Fibroblast of lung (primary cell): Measurements from ENCODE around the gene BBC3.

ENCODE experiments used
- EZH2 ChIP-seq: IDR thresholded peaks from 2 replicates; pipeline ENCODE4 v1.5.1; 2012; ENCODE audit warnings: low read length, control low read depth, mild to moderate bottlenecking; ENCODE audit errors: missing control alignments
- TF ChIP-seq, protein P1 (sequence below), 2 donors: IDR thresholded peaks in 1 of 2; conservative IDR thresholded peaks in 1 of 2; 1 replicate in 1 of 2; 2 replicates in 1 of 2; pipeline ENCODE4 v1.5.1; 2011 to 2012; ENCODE audit warnings: low read length in 2 of 2, control low read depth in 1 of 2, inconsistent platforms in 1 of 2, low read depth in 1 of 2, mild to moderate bottlenecking in 1 of 2

DNA sequence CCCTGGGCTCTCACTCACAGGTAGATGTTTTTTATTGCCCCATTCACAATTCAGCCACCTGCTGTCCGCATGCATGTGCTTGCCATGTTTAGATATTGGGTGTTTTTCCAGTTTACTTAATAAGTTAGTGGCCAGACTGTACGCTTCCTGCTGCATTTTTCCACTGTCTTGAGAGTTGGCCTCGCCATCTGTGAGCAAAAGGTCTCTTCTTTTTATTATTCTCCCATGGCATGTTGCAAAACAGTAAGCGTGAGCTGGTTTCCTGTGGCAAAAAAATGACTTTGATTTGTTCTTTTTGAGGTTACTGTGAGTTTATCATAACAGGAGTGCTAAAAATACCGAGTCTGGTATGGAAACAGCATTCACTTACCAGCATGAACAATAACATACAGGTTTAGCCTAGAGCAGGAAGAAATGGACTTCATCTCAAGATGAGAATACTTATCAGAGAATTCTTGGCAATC lies 54.3 kb downstream of the BBC3 start:
- TF ChIP-seq EZH2: no peak
- TF ChIP-seq, protein P1, sequence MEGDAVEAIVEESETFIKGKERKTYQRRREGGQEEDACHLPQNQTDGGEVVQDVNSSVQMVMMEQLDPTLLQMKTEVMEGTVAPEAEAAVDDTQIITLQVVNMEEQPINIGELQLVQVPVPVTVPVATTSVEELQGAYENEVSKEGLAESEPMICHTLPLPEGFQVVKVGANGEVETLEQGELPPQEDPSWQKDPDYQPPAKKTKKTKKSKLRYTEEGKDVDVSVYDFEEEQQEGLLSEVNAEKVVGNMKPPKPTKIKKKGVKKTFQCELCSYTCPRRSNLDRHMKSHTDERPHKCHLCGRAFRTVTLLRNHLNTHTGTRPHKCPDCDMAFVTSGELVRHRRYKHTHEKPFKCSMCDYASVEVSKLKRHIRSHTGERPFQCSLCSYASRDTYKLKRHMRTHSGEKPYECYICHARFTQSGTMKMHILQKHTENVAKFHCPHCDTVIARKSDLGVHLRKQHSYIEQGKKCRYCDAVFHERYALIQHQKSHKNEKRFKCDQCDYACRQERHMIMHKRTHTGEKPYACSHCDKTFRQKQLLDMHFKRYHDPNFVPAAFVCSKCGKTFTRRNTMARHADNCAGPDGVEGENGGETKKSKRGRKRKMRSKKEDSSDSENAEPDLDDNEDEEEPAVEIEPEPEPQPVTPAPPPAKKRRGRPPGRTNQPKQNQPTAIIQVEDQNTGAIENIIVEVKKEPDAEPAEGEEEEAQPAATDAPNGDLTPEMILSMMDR (conservative IDR thresholded peaks at IDR 0.05 in 1 of 2, IDR thresholded peaks at IDR 0.05 in 1 of 2; ENCODE audit: low read depth in 1 of 2, low read length in 2 of 2): no peak
